HG03565 (cell line): ENCODE results near the gene CHDH.

Experiments used
- ATAC-seq: cut with Tn5 transposase; IDR thresholded peaks from one replicate; pipeline ENCODE4 v1.9.1; 2021; ENCODE audit warnings: mild to moderate bottlenecking, moderate library complexity; ENCODE audit not compliant: unreplicated experiment

Gene CHDH

GRCh38 chr3:53764026-53764775 is 82.0 kb downstream of the CHDH start:
- ATAC-seq, result no peak

- no peak for ATAC-seq
Observed at GRCh38 chr3:53763353-53763752, 82.9 kb downstream of the CHDH start.
